Erythroblast (primary cell): Measurements from ENCODE around the gene ZNF766.

ENCODE experiments used
- GATA1 ChIP-seq: IDR thresholded peaks from 2 replicates; pipeline ENCODE4 v1.6.1; 2011; ENCODE audit warnings: low read depth, mild to moderate bottlenecking, control low read depth, low read length, moderate library complexity
- POLR2A ChIP-seq: IDR thresholded peaks from 2 replicates; pipeline ENCODE4 v1.6.1; 2011; ENCODE audit warnings: mild to moderate bottlenecking, low read length

GRCh38 chr19:52336117-52336790, 66.9 kb downstream of the ZNF766 start, which contains the start of gene ZNF610:
- TF ChIP-seq POLR2A (peak; percentile 46), GATA1 (no peak)
